Effector CD8-positive, alpha-beta T cell (primary cell): Measurements from ENCODE around the gene DUOXA1.
"Not testable (repeated sequence)": the region's sequence is repeated elsewhere in the genome, so short reads cannot be mapped to it uniquely, and the experiment has no call there.

Experiments used
- DNase-seq: peaks from one replicate; lab custom pipeline; 2025; lab: John Stamatoyannopoulos, UW

The DUOXA1 gene

GRCh38 chr15:45150997-45151396 is 21.3 kb upstream of the DUOXA1 start:
- no peak for DNase-seq

DNA sequence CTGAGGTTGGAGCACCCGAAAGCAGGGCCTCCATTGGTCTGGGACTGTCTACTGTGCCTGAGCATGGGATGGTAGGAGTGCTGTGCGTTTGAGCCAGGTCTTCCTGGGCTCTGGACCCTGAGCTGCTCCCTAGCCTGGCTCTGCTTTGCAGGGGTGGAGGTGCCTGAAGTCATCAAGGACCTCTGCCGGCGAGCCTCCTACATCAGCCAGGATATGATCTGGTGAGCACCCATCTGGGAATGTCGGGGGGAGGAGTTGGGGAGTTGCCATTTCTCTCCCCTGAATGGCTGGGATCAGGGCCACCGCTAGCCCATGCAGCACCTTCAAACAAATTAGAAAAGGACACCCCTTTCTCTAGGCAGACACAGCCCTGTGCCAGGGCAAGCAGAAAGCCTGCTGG is 20.8 kb upstream of the DUOXA1 start:
- no peak for DNase-seq

DNA sequence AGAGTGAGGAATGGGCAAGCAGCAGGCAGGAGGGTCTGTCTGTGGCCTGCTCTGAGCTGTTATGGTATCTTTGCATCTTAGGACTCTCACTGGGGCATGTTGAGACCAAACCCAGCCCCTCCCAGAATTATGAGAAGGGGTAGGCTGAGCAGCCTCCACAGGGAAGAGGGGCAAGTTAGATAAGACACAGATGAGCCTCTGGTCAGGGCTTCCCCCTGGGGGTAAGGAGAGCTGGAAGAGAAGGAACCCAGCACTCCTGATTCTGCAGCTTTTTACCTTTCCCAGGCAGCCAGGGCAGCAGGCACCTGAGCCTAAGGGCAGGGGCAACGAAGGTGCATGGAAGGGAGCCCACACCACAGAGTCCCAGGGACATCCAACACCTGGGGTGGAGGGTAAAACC is 19.4 kb upstream of the DUOXA1 start:
- DNase-seq: no peak

DNA sequence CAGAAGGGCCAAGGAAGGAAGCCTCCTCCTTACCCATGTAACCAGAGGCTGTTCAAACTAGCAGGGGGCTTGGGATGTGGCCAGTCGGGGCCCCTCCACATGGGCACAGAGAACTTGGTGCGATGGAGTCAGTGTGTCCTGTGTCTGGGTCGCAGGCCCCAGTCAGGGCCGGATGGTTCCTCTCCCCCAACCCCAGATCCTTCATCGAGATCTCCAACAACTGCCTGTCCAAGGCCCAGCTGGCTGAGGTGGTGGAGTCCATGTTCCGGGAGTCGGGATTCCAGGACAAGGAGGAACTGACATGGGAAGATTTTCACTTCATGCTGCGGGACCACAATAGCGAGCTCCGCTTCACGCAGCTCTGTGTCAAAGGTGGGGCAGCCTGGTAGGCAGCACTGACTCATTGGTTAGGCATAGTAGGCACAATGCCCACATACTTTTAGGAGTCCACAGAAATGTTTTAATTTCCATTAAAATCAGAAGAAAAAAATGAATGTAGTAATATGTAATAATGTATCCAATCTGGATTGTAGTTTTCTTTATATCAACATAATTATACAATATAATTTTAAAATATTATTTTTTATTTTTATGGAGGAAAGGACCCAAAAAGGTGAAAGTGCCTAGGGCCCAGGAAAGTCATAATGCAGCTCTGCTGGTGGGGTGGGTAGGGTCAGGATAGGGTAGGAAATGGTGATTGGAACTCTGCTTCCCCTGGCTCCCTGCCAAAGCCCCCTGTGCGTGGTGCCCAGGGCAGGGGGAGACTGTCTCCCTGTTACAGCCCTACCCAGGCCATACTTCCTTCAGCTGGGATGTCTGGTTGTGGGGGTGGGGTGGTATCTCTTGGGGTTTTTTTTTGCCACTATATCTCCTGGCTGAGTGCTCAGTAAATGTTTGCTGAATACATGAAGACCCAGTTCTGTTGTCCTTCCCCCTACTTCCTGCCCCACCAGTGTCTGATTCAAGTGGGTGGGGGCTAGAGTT is 18.7 kb upstream of the DUOXA1 start:
- no peak for DNase-seq

DNA sequence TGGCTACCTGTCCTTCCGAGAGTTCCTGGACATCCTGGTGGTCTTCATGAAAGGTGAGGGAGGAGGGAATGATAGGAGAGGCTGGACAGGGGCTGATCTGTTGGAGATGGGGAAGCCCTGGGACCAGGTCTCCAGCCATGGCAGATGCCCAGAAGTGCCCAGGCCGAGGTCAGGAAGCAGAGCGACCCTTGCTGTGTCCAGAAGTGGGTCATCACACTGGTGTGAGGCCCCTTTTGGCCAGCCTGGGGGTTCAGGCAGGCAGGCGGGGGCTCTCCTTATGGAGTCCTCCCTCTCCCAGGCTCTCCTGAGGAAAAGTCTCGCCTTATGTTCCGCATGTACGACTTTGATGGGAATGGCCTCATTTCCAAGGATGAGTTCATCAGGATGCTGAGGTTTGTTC is 17.9 kb upstream of the DUOXA1 start:
- no peak for DNase-seq

DNA sequence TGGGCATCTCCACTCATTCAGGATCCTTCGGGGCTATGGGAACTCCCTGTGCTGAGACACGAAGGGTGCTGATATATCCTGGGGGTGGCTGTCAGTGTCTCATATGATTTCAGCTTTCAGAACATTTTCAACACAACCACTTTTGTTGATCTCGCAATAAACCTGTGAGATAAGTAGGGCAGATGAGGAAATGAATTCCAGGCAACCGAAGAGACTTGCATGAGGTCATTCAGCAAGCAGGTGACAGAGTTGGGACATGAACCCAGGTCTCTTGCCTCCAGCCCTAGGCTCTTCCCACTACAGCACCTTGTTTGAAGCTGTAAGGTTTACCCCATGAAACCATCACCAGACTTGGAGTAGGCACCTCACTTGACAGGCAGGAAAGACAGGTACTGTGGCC is 16.7 kb upstream of the DUOXA1 start:
- DNase-seq: no peak

GRCh38 chr15:45144775-45145174 is 15.1 kb upstream of the DUOXA1 start:
- no peak for DNase-seq

DNA sequence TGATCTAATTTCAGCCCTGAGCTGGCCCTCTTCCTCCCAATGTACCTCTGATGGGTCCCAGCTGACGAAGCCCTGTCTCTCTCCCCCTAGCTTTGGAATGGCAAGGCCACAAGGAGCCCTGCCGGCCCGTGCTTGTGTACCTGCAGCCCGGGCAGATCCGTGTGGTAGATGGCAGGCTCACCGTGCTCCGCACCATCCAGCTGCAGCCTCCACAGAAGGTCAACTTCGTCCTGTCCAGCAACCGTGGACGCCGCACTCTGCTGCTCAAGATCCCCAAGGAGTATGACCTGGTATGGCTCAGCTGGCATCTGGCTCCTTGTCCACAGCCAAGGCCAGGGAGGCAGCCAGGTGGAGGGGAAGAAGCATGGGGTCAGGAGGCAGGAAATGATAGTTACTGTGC is 14.3 kb upstream of the DUOXA1 start:
- DNase-seq: no peak

DNA sequence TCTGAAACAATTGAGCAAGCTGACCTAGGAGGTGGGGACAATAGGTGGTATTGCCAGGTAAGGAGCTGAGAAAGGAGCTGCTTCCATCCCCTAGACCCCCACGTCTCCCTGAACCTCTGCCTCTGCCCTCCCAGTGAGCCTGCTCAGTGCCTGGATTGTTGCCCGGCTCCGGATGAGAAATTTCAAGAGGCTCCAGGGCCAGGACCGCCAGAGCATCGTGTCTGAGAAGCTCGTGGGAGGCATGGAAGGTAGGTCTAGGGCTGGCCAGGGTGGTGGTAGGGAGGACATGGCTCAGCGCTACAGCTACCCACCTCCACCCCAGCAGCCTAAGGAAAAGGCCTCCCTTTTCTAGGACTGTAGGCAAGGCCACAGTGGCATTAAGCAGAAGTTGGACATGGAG is 13.4 kb upstream of the DUOXA1 start:
- no peak for DNase-seq

DNA sequence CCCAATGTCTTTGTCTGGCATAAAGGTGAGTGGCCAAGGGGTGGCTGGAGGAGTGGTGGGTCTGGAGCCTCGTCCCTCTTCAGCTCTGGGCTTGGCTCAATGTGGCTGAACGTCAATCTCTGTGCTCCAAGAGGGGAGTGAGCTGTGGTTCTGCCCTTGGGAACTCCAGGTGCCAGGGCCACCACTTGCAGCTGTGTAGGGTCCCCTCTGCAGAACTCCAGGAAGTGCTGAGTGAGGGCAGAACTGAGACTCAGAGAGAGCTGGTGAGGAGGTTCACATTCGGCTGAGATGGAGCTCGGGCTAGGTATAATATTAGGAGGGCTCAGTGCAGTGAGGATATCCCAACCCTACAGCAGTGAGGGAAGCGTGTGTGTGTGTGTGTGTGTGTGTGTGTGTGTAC is 11.7 kb upstream of the DUOXA1 start:
- DNase-seq: no peak

- DNase-seq: no peak
Observed at GRCh38 chr15:45140557-45141250, 11.0 kb upstream of the DUOXA1 start.

- DNase-seq: no peak
Observed at GRCh38 chr15:45139770-45140169, 10.1 kb upstream of the DUOXA1 start.

DNA sequence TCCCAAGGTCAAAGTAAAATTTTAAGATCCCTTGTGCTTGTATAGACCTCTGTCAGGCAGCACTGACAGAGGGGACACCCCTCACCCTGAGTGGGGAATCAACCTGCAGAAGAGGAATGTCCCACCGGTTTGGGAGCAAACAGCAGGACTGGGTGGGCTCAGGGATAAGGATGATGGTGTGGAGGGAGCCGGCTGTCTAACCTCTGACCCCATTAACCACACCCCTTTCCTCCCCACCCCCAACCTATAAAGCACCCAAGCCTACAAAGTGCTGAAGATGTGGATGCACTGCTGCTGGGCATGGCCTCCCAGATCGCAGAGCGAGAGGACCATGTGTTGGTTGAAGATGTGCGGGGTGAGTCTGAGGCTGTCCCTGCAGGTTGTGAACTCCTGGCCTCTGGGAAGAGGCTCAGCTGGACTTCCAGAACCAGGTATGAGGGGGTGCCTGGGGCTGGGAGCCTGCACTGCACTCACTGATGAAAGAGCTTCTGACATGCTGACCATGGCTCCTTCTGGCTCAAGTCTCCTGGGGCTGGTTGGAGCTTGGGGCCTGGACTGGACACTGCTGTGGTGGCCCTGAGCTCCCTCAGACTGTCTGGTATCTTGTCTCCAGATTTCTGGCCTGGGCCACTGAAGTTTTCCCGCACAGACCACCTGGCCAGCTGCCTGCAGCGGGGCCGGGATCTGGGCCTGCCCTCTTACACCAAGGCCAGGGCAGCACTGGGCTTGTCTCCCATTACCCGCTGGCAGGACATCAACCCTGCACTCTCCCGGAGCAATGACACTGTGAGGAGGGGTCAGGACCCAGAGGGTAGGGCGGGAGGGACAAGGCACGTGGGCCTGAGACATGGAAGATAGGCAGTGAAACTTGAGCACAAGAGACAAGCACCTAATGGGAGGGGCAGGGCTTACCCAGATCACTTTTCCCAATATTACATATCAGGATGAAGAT is 9.4 kb upstream of the DUOXA1 start:
- DNase-seq: no peak

GRCh38 chr15:45137703-45138102 is 8.0 kb upstream of the DUOXA1 start:
- no peak for DNase-seq

DNA sequence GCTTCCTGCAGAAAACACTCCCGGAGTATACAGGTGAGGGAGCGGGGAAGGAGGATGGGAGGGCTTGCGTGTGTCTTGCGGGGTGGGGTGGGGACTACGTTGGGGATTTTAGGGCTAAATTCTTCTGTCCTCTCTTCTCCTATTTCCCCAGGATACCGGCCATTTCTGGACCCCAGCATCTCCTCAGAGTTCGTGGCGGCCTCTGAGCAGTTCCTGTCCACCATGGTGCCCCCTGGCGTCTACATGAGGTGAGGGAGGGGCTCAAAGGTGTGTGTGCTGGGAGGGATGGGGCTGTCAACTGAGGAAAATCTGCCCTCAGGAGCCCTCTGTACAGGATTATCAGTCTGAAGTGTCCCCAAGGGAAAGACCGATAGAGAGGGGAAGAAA is 6.7 kb upstream of the DUOXA1 start:
- no peak for DNase-seq

GRCh38 chr15:45135705-45136377 is 6.2 kb upstream of the DUOXA1 start:
- not testable (repeated sequence) for DNase-seq

DNA sequence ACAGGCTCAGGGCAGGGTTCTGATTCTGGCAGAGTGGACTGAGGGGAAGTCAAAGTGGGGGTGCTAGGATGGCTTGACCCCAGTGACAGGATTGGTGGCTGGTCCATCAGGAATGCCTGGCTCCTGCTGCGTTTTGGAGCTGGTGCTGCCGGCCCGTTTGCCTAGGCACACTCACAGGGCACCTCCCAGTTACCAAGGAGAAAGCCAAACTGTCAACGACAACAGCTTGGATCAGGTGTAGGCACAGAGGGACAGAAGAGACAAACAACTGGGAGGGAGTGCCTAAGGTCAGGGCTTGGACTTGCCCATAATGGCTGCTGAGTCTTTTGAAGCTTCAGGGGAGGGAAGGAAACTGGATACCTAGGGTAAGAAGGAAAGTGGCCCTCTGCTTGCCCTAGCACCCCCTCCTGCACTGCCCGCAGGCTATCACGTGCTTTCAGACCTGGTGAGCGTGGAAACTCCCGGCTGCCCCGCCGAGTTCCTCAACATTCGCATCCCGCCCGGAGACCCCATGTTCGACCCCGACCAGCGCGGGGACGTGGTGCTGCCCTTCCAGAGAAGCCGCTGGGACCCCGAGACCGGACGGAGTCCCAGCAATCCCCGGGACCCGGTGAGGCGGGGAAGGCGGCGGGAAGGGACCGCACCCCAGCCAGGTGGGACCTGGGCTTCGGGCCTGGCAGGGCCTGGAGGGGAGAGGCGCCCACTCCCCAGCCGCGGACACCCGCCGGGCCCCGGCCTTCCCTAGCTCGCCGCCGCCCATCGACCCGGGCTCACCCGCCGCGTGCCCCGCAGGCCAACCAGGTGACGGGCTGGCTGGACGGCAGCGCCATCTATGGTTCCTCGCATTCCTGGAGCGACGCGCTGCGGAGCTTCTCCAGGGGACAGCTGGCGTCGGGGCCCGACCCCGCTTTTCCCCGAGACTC is 5.3 kb upstream of the DUOXA1 start:
- DNase-seq: no peak

DNA sequence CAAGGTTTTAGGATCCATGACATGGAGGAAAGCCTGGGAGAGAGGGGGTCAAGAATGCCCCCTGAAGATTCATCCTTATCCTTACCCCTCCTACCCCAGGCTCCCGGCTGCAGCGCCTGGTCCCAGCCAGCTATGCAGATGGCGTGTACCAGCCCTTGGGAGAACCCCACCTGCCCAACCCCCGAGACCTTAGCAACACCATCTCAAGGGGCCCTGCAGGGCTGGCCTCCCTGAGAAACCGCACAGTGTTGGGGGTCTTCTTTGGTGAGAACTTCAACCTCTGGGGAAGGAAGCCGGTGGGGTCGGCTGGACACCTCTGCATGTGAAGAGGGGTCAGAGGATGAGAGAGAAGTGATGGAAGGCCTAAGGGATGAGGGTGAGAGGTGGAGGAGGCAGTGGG is 4.4 kb upstream of the DUOXA1 start:
- DNase-seq: no peak

DNA sequence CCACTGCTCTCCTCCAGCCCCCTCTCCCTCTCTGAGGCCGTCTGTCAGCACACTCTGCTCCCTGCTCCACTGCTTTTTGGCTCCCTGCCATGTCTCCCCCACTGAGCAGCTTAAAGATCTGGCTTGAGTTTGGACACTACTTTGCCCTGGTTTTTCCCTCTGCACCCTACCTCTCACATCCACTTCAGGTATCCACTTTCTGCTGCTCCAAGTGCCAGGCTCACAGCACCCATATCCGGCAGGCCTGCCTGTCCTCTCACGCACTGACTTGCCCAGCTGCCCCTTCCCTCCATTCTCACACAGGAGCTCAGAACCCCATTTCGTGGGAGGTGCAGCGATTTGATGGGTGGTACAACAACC is 3.9 kb upstream of the DUOXA1 start:
- DNase-seq: no peak

GRCh38 chr15:45132844-45133560 is 3.3 kb upstream of the DUOXA1 start:
- DNase-seq: no peak
